ENCODE data around the gene WDR55. TPM values are rescaled to one million over a fixed set of nuclear protein-coding genes. Genes with fewer than 3 reads are reported as not detected.

WDR55 gene
- total and polyA plus RNA-seq, 2 of the 13 experiments (the other 11 are each of a cell fraction or from before 2014, with no cell fraction given), result 17.7 to 18.2 TPM

- TF ChIP-seq ZHX1 (CRISPR knock-in tag; IDR thresholded peaks at IDR 0.05; ENCODE audit: low read depth), result no peak
These were observed 34.2 kb upstream of the WDR55 start (continued) for GRCh38 chr5:140630292-140631035.

- Histone ChIP-seq H2AFZ (ENCODE audit: low read length) (no peak overlapping the region), H3K4me3 (replicated peaks in 1 of 3; ENCODE audit: insufficient read depth in 1 of 3, low read depth in 2 of 3, low read length in 3 of 3) (no peak overlapping the region), H3K4me1 (ENCODE audit: insufficient read depth, low read length) (peaks cover 38% of the 10 kb centered on the region), H3K9me3 (ENCODE audit: low read length) (peaks cover 25% of the 10 kb centered on the region), H3K36me3 (replicated peaks in 1 of 2; ENCODE audit: control insufficient read depth in 1 of 2, insufficient read depth in 2 of 2, low read length in 2 of 2) (no peaks in the 10 kb centered on the region), H3K27me3 (ENCODE audit: control insufficient read depth in 1 of 2, insufficient read depth in 2 of 2, low read length in 2 of 2) (no peaks in the 10 kb centered on the region), H3K4me2 (ENCODE audit: low read depth, low read length) (no peak overlapping the region), H4K20me1 (ENCODE audit: insufficient read depth, low read length) (no peaks in the 10 kb centered on the region), H3K9ac (ENCODE audit: insufficient read depth, low read depth, low read length) (no peak overlapping the region), H3K79me2 (ENCODE audit: insufficient read depth, low read length) (no peaks in the 10 kb centered on the region), H3K27ac (ENCODE audit: extremely low read length, insufficient read depth, low read length) (no peak overlapping the region)
- intact Hi-C loops (cut with micrococcal nuclease; ENCODE audit: unreplicated experiment) (no loop called here), in situ Hi-C loops (cut with HindIII; ENCODE audit: extremely low pct_ligation_motif_present, low pct_unique_long_range_greater_than_20kb) (loop anchor here (5.0 kb wide), 1 partner anchor 69 kb away; the partner anchor contains the start of genes APBB3 and SLC35A4)
- WGBS (ENCODE audit: low lambda C conversion rate), result 54% methylated on average over 4 of the region's 4 CpGs
- POLR2A ChIA-PET, result interaction anchor here (1.1 kb wide), 1 partner anchor 16 kb away, joined by 5 read pairs; the partner anchor contains the start of genes IK and NDUFA2
- CTCF ChIA-PET (ENCODE audit: low intra/inter-chr PET ratio, low total read pairs), result no interaction called here
- BruUV-seq (replicated peaks), result no TSS peak
- ATAC-seq (no peak), DNase-seq (ENCODE audit: low spot score) (no peak), FAIRE-seq (no peak)
- no peak for TF ChIP-seq HCFC1 (IDR thresholded peaks at IDR 0.05; ENCODE audit: low read depth, low read length)
- no peak for TF ChIP-seq ZNF781 (CRISPR knock-in tag; IDR thresholded peaks at IDR 0.05; ENCODE audit: borderline replicate concordance, not compliant biosample characterization)
- TF ChIP-seq KMT2B (CRISPR knock-in tag; IDR thresholded peaks at IDR 0.05), result no peak
- no peak for TF ChIP-seq ZNF12 (CRISPR knock-in tag; IDR thresholded peaks at IDR 0.05)
- TF ChIP-seq SPEN (CRISPR knock-in tag; IDR thresholded peaks at IDR 0.05; ENCODE audit: low read depth), result no peak
- TF ChIP-seq RFX5 (IDR thresholded peaks at IDR 0.05; ENCODE audit: low read depth, low read length), result no peak
- no peak for TF ChIP-seq ZNF777 (CRISPR knock-in tag; IDR thresholded peaks at IDR 0.05)
- TF ChIP-seq NFIB (CRISPR knock-in tag; IDR thresholded peaks at IDR 0.05; ENCODE audit: borderline replicate concordance), result no peak
- TF ChIP-seq HMG20A (CRISPR knock-in tag; IDR thresholded peaks at IDR 0.05; ENCODE audit: borderline replicate concordance), result no peak
- no peak for TF ChIP-seq ZNF260 (CRISPR knock-in tag; IDR thresholded peaks at IDR 0.05; ENCODE audit: borderline replicate concordance, low read depth)
- no peak for TF ChIP-seq ATM (IDR thresholded peaks at IDR 0.05; ENCODE audit: borderline replicate concordance)
These were observed 33.7 kb upstream of the WDR55 start for GRCh38 chr5:140631036-140631417.

All from HepG2 (cell line).